GM23338 (cell line): ENCODE measurements around the gene PUM1. TPM values are rescaled to one million over a fixed set of nuclear protein-coding genes. Genes with fewer than 3 reads are reported as not detected.
A peak's percentile ranks its signal among the peaks of the same experiment; 100 is the strongest.

Experiments used
- ATAC-seq: fragments of 200-7000 bp; cut with Tn5 transposase; 3 replicates; pipeline ENCODE4 v1.9.1; 2020
- DNase-seq: peaks from one replicate; pipeline ENCODE4 v3.0.0-alpha.2; 2015; ENCODE audit warnings: low spot score
- H2AFZ ChIP-seq: fragments of 200-600 bp; sonication (generic); 2 replicates; pipeline ENCODE4 v1.8.0; 2016; ENCODE audit warnings: antibody characterized with exemption, mild to moderate bottlenecking, moderate library complexity
- H3F3A ChIP-seq: fragments of 200-600 bp; sonication (generic); replicated peaks from 2 replicates; pipeline ENCODE4 v1.8.0; 2017; ENCODE audit warnings: antibody characterized with exemption, mixed run types, low read depth
- H3K27ac ChIP-seq: fragments of 200-600 bp; sonication (generic); 2 replicates; pipeline ENCODE4 v1.6.1; 2016; ENCODE audit warnings: low read depth
- H3K27me3 ChIP-seq: fragments of 200-600 bp; sonication (generic); 2 replicates; pipeline ENCODE4 v1.8.0; 2016; ENCODE audit warnings: mild to moderate bottlenecking, mixed run types, moderate library complexity; ENCODE audit not compliant: insufficient read depth
- H3K36me3 ChIP-seq: fragments of 200-600 bp; sonication (generic); 2 replicates; pipeline ENCODE4 v1.8.0; 2016; ENCODE audit warnings: mild to moderate bottlenecking; ENCODE audit not compliant: insufficient read depth
- H3K4me1 ChIP-seq: fragments of 200-600 bp; sonication (generic); 2 replicates; pipeline ENCODE4 v1.8.0; 2016; ENCODE audit warnings: mild to moderate bottlenecking, moderate library complexity; ENCODE audit not compliant: insufficient read depth
- H3K4me2 ChIP-seq: fragments of 200-600 bp; sonication (generic); 2 replicates; pipeline ENCODE4 v1.7.1; 2017; ENCODE audit warnings: mixed run types
- H3K4me3 ChIP-seq: fragments of 200-600 bp; sonication (generic); 2 replicates; pipeline ENCODE4 v1.6.1; 2016; ENCODE audit warnings: mixed run types
- H3K79me2 ChIP-seq: fragments of 200-600 bp; sonication (generic); replicated peaks from 2 replicates; pipeline ENCODE4 v1.8.0; 2017; ENCODE audit warnings: mild to moderate bottlenecking; ENCODE audit not compliant: insufficient read depth
- H3K9me2 ChIP-seq: fragments of 200-600 bp; sonication (generic); 2 replicates; pipeline ENCODE4 v1.8.0; 2017; ENCODE audit not compliant: insufficient read depth
- H4K20me1 ChIP-seq: fragments of 200-600 bp; sonication (generic); replicated peaks from 2 replicates; pipeline ENCODE4 v1.8.0; 2017; ENCODE audit warnings: mild to moderate bottlenecking; ENCODE audit not compliant: insufficient read depth
- H3K27ac Mint-ChIP-seq: 2 replicates; pipeline ENCODE4 v1.8.0; 2020; ENCODE audit warnings: inconsistent platforms, mild to moderate bottlenecking, moderate library complexity, mixed read lengths
- H3K27me3 Mint-ChIP-seq: 3 replicates; pipeline ENCODE4 v1.8.0; 2022; ENCODE audit warnings: low read depth, mild to moderate bottlenecking, moderate library complexity, mixed read lengths, inconsistent platforms; ENCODE audit not compliant: insufficient read depth, poor library complexity
- H3K36me3 Mint-ChIP-seq: 3 replicates; pipeline ENCODE4 v1.8.0; 2021; ENCODE audit warnings: low read depth, mild to moderate bottlenecking, inconsistent platforms, moderate library complexity, mixed read lengths
- H3K4me1 Mint-ChIP-seq: 3 replicates; pipeline ENCODE4 v1.8.0; 2020; ENCODE audit warnings: mild to moderate bottlenecking, inconsistent platforms, mixed read lengths
- H3K4me3 Mint-ChIP-seq: 3 replicates; pipeline ENCODE4 v1.8.0; 2021; ENCODE audit warnings: moderate library complexity, mild to moderate bottlenecking, inconsistent platforms, mixed read lengths
- H3K9me3 Mint-ChIP-seq: 3 replicates; pipeline ENCODE4 v1.8.0; 2020; ENCODE audit warnings: moderate library complexity, mild to moderate bottlenecking, inconsistent platforms, mixed read lengths
- CREB1 ChIP-seq: fragments of 250-450 bp; sonication (Bioruptor Pico); IDR thresholded peaks from 2 replicates; pipeline ENCODE4 v1.5.0; 2020; ENCODE audit warnings: low read depth, mild to moderate bottlenecking, moderate library complexity
- CTCF ChIP-seq, 2 experiments: fragments of 200-600 bp in 1 of 2; sonication (generic) in 1 of 2; conservative IDR thresholded peaks; 2 replicates each; pipeline versions ENCODE4 v1.5.1 to v1.6.1; 2016 to 2017; ENCODE audit warnings: antibody characterized with exemption in 2 of 2, low read depth in 2 of 2, mild to moderate bottlenecking in 2 of 2, moderate library complexity in 1 of 2
- EZH2 ChIP-seq: fragments of 200-600 bp; sonication (generic); IDR thresholded peaks from one replicate; pipeline ENCODE4 v1.8.0; 2017; ENCODE audit warnings: antibody characterized with exemption, mild to moderate bottlenecking, low read depth; ENCODE audit not compliant: unreplicated experiment
- EZH2phosphoT487 ChIP-seq: fragments of 200-600 bp; sonication (generic); IDR thresholded peaks from one replicate; pipeline ENCODE4 v1.8.1; 2018; ENCODE audit warnings: antibody characterized with exemption; ENCODE audit not compliant: unreplicated experiment
- JUNB ChIP-seq: IDR thresholded peaks from one replicate; pipeline ENCODE4 v1.6.1; 2016; ENCODE audit warnings: antibody characterized with exemption; ENCODE audit not compliant: unreplicated experiment
- NANOG ChIP-seq: IDR thresholded peaks from 2 replicates; pipeline ENCODE4 v1.6.1; 2016; ENCODE audit warnings: antibody characterized with exemption, borderline replicate concordance
- POLR2AphosphoS5 ChIP-seq: IDR thresholded peaks from 2 replicates; pipeline ENCODE4 v1.6.1; 2016; ENCODE audit warnings: antibody characterized with exemption, low read depth
- STAT1 ChIP-seq: IDR thresholded peaks from one replicate; pipeline ENCODE4 v1.6.1; 2016; ENCODE audit warnings: antibody characterized with exemption; ENCODE audit not compliant: unreplicated experiment
- ZNF114 ChIP-seq: fragments of 250-450 bp; sonication (Bioruptor Pico); IDR thresholded peaks from 2 replicates; pipeline ENCODE4 v1.5.0; 2020; ENCODE audit warnings: mild to moderate bottlenecking, moderate library complexity
- ZNF331 ChIP-seq: fragments of 250-450 bp; sonication (Bioruptor Pico); IDR thresholded peaks from 2 replicates; pipeline ENCODE4 v1.5.0; 2020; ENCODE audit warnings: low read depth, mild to moderate bottlenecking, moderate library complexity
- polyA plus RNA-seq: library from polyadenylated mRNA; unstranded; fragments of >200 nt; fragmentation: Nextera tagmentation; extraction: Ambion mirVana; gene quantifications from 2 replicates; pipeline ENCODE4 v1.2.1, GENCODE V29; 2016
- total RNA-seq: library from RNA; depleted of rRNA; stranded (reverse); fragments of >200 nt; shearing (Covaris generic); gene quantifications from 2 replicates; pipeline ENCODE4 v1.2.3, GENCODE V29; 2014
- TF ChIP-seq, protein P1 (sequence below): IDR thresholded peaks from 2 replicates; pipeline ENCODE4 v1.6.1; 2016; ENCODE audit warnings: antibody characterized with exemption
- TF ChIP-seq, protein P2 (sequence below): fragments of 250-450 bp; sonication (Bioruptor Pico); IDR thresholded peaks from 2 replicates; pipeline ENCODE4 v1.5.0; 2020; ENCODE audit warnings: mild to moderate bottlenecking, moderate library complexity
- TF ChIP-seq, protein P3 (sequence below): IDR thresholded peaks from one replicate; pipeline ENCODE4 v1.6.1; 2018; ENCODE audit warnings: antibody characterized with exemption; ENCODE audit not compliant: unreplicated experiment

PUM1 gene
- total and polyA plus RNA-seq, 2 experiments from 2014 or later = 44.4 to 117 TPM

DNA sequence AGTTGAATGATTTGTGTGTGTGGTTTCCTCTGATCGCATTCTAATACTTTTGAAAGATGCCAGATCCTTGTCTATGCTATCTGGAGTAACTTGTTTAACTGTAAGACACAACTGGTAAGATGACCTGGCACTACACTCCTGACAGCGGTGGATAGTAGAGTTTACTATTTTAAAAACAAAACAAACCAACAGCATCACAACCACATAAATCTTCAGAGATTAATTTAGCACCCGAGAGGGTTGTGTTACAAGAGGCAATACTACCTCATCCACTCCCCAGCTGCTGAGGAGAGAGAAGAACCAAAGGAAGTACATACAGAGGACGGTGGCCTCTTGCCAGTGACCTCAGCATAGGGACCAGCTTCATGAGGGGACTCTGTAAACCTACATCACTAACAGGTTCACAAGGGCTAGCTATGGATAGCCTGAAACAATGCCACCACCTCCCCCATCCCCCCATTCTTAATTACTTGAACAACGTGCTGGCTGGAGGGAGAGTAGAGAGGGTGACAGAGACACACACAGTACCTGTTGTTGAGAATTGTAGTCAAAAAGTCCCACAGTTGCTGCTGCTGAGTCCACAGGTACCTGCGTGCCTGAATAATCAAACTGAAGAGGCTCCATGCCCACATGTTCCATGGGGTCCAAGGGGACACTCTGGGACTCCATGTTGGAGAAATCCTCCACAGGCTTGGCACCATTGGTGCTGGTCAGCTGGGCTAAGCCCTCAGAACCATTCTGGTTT is 73.5 kb downstream of the PUM1 start:
- Mint-ChIP-seq H3K36me3 (peaks cover 55% of the 10 kb centered on the region), H3K27ac (0 out of 2 replicates have a peak overlapping the region, but pooled peaks have one; percentile 12), H3K9me3 (no peaks in the 10 kb centered on the region), H3K27me3 (peaks cover 2% of the 10 kb centered on the region), H3K4me1 (peaks cover 27% of the 10 kb centered on the region), H3K4me3 (no peak overlapping the region)
- H4K20me1 ChIP-seq = peaks cover 73% of the 10 kb centered on the region
- peaks cover 11% of the 10 kb centered on the region for H3K4me1 ChIP-seq
- H3K79me2 ChIP-seq = peaks cover 100% of the 10 kb centered on the region
- H3K36me3 ChIP-seq = peaks cover 8% of the 10 kb centered on the region; the same call in 1 of the 2 replicates
- ATAC-seq (peak; percentile 49; the same call in 2 of the 3 replicates), DNase-seq (no peak)
- no peaks in the 10 kb centered on the region for H3K27me3 ChIP-seq
- no peak overlapping the region for H3K27ac ChIP-seq
- H3K9me2 ChIP-seq = no peaks in the 10 kb centered on the region
- TF ChIP-seq STAT1 (no peak), CTCF (conservative IDR thresholded peaks at IDR 0.05; ENCODE audit: low read depth in 2 of 2) (no peak), EZH2phosphoT487 (no peak), POLR2AphosphoS5 (no peak), ZNF331 (CRISPR knock-in tag) (no peak), CREB1 (CRISPR knock-in tag) (no peak), EZH2 (no peak), ZNF114 (CRISPR knock-in tag) (no peak), JUNB (no peak), NANOG (no peak)
- TF ChIP-seq, protein P1, sequence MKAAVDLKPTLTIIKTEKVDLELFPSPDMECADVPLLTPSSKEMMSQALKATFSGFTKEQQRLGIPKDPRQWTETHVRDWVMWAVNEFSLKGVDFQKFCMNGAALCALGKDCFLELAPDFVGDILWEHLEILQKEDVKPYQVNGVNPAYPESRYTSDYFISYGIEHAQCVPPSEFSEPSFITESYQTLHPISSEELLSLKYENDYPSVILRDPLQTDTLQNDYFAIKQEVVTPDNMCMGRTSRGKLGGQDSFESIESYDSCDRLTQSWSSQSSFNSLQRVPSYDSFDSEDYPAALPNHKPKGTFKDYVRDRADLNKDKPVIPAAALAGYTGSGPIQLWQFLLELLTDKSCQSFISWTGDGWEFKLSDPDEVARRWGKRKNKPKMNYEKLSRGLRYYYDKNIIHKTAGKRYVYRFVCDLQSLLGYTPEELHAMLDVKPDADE = no peak
- TF ChIP-seq, protein P2, sequence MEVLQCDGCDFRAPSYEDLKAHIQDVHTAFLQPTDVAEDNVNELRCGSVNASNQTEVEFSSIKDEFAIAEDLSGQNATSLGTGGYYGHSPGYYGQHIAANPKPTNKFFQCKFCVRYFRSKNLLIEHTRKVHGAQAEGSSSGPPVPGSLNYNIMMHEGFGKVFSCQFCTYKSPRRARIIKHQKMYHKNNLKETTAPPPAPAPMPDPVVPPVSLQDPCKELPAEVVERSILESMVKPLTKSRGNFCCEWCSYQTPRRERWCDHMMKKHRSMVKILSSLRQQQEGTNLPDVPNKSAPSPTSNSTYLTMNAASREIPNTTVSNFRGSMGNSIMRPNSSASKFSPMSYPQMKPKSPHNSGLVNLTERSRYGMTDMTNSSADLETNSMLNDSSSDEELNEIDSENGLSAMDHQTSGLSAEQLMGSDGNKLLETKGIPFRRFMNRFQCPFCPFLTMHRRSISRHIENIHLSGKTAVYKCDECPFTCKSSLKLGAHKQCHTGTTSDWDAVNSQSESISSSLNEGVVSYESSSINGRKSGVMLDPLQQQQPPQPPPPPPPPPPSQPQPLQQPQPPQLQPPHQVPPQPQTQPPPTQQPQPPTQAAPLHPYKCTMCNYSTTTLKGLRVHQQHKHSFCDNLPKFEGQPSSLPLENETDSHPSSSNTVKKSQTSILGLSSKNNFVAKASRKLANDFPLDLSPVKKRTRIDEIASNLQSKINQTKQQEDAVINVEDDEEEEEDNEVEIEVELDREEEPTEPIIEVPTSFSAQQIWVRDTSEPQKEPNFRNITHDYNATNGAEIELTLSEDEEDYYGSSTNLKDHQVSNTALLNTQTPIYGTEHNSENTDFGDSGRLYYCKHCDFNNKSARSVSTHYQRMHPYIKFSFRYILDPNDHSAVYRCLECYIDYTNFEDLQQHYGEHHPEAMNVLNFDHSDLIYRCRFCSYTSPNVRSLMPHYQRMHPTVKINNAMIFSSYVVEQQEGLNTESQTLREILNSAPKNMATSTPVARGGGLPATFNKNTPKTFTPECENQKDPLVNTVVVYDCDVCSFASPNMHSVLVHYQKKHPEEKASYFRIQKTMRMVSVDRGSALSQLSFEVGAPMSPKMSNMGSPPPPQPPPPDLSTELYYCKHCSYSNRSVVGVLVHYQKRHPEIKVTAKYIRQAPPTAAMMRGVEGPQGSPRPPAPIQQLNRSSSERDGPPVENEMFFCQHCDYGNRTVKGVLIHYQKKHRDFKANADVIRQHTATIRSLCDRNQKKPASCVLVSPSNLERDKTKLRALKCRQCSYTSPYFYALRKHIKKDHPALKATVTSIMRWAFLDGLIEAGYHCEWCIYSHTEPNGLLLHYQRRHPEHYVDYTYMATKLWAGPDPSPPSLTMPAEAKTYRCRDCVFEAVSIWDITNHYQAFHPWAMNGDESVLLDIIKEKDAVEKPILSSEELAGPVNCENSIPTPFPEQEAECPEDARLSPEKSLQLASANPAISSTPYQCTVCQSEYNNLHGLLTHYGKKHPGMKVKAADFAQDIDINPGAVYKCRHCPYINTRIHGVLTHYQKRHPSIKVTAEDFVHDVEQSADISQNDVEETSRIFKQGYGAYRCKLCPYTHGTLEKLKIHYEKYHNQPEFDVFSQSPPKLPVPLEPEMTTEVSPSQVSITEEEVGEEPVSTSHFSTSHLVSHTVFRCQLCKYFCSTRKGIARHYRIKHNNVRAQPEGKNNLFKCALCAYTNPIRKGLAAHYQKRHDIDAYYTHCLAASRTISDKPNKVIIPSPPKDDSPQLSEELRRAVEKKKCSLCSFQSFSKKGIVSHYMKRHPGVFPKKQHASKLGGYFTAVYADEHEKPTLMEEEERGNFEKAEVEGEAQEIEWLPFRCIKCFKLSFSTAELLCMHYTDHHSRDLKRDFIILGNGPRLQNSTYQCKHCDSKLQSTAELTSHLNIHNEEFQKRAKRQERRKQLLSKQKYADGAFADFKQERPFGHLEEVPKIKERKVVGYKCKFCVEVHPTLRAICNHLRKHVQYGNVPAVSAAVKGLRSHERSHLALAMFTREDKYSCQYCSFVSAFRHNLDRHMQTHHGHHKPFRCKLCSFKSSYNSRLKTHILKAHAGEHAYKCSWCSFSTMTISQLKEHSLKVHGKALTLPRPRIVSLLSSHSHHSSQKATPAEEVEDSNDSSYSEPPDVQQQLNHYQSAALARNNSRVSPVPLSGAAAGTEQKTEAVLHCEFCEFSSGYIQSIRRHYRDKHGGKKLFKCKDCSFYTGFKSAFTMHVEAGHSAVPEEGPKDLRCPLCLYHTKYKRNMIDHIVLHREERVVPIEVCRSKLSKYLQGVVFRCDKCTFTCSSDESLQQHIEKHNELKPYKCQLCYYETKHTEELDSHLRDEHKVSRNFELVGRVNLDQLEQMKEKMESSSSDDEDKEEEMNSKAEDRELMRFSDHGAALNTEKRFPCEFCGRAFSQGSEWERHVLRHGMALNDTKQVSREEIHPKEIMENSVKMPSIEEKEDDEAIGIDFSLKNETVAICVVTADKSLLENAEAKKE (CRISPR knock-in tag) = no peak
- TF ChIP-seq, protein P3, sequence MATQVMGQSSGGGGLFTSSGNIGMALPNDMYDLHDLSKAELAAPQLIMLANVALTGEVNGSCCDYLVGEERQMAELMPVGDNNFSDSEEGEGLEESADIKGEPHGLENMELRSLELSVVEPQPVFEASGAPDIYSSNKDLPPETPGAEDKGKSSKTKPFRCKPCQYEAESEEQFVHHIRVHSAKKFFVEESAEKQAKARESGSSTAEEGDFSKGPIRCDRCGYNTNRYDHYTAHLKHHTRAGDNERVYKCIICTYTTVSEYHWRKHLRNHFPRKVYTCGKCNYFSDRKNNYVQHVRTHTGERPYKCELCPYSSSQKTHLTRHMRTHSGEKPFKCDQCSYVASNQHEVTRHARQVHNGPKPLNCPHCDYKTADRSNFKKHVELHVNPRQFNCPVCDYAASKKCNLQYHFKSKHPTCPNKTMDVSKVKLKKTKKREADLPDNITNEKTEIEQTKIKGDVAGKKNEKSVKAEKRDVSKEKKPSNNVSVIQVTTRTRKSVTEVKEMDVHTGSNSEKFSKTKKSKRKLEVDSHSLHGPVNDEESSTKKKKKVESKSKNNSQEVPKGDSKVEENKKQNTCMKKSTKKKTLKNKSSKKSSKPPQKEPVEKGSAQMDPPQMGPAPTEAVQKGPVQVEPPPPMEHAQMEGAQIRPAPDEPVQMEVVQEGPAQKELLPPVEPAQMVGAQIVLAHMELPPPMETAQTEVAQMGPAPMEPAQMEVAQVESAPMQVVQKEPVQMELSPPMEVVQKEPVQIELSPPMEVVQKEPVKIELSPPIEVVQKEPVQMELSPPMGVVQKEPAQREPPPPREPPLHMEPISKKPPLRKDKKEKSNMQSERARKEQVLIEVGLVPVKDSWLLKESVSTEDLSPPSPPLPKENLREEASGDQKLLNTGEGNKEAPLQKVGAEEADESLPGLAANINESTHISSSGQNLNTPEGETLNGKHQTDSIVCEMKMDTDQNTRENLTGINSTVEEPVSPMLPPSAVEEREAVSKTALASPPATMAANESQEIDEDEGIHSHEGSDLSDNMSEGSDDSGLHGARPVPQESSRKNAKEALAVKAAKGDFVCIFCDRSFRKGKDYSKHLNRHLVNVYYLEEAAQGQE = no peak
- H3K4me2 ChIP-seq = no peak overlapping the region
- H3F3A ChIP-seq = no peaks in the 10 kb centered on the region
- H3K4me3 ChIP-seq = no peak overlapping the region
- H2AFZ ChIP-seq = no peak overlapping the region
